ENCODE measurements around the gene AARS1. TPM values are rescaled to one million over a fixed set of nuclear protein-coding genes. Genes with fewer than 3 reads are reported as not detected.

Gene AARS1
- total and polyA plus RNA-seq, 10 of the 15 experiments (the other 5 are each of a cell fraction or from before 2014, with no cell fraction given) = 21.5 to 143 (median 96.9) TPM

GRCh38 chr16:70298988-70299938 lies 10.0 kb upstream of the AARS1 start, which contains the start of gene DDX19B (continued):
- TF ChIP-seq IRF3 (IDR thresholded peaks at IDR 0.05) (no peak), JUNB (IDR thresholded peaks at IDR 0.05) (no peak), POLR2AphosphoS5 (IDR thresholded peaks at IDR 0.05; ENCODE audit: low read length) (peak; percentile 94), CBFB (IDR thresholded peaks at IDR 0.05; ENCODE audit: low read depth) (peak; percentile 29; the same call in 1 of the 2 replicates), IRF4 (IDR thresholded peaks at IDR 0.05; ENCODE audit: low read depth, low read length) (no peak), EED (IDR thresholded peaks at IDR 0.05; ENCODE audit: low read depth) (0 out of 2 replicates have a peak, but pooled peaks have one; percentile 39), USF1 (IDR thresholded peaks at IDR 0.05; ENCODE audit: borderline replicate concordance, extremely low read length, insufficient read depth, low read depth, low read length) (no peak), RCOR1 (conservative IDR thresholded peaks at IDR 0.05; ENCODE audit: low read depth, low read length) (no peak), SKIL (IDR thresholded peaks at IDR 0.05; ENCODE audit: low read depth, poor library complexity, severe bottlenecking) (peak; percentile 21), PRDM15 (CRISPR knock-in tag; IDR thresholded peaks at IDR 0.05) (no peak), CEBPZ (IDR thresholded peaks at IDR 0.05; ENCODE audit: low read depth, low read length) (no peak), ESRRA (IDR thresholded peaks at IDR 0.05; ENCODE audit: low read length) (no peak), NFIC (IDR thresholded peaks at IDR 0.05; ENCODE audit: low read depth, low read length) (no peak)
